Ectodermal cell (in vitro differentiated cells): ENCODE data around the gene BAG1.

Experiments used
- H3K27ac ChIP-seq: 2 replicates; pipeline ENCODE4 v1.7.0; 2013; ENCODE audit warnings: mild to moderate bottlenecking, low read depth, low read length; ENCODE audit not compliant: insufficient read depth, poor library complexity, severe bottlenecking
- H3K27me3 ChIP-seq: 2 replicates; pipeline ENCODE4 v1.7.0; 2013; ENCODE audit warnings: mild to moderate bottlenecking, low read length; ENCODE audit not compliant: insufficient read depth, control insufficient read depth, poor library complexity, severe bottlenecking
- H3K36me3 ChIP-seq: one replicate; pipeline ENCODE4 v1.7.0; 2013; ENCODE audit warnings: low read length; ENCODE audit not compliant: control insufficient read depth, insufficient read depth
- H3K4me1 ChIP-seq: one replicate; pipeline ENCODE4 v1.7.0; 2013; ENCODE audit warnings: low read length; ENCODE audit not compliant: control insufficient read depth, insufficient read depth
- H3K4me3 ChIP-seq: 2 replicates; pipeline ENCODE4 v1.7.0; 2013; ENCODE audit warnings: low read depth, low read length, control low read depth; ENCODE audit not compliant: insufficient read depth
- H3K9me3 ChIP-seq: 2 replicates; pipeline ENCODE4 v1.7.0; 2013; ENCODE audit warnings: mild to moderate bottlenecking, low read length, moderate library complexity; ENCODE audit not compliant: control insufficient read depth
- WGBS, 2 experiments: methylation state at CpG; one replicate each; pipeline ENCODE4 v1.1.7; 2013; ENCODE audit warnings: missing lambda C conversion rate in 2 of 2; 5-methylcytosine and 5-hydroxymethylcytosine counted together

BAG1 gene

DNA sequence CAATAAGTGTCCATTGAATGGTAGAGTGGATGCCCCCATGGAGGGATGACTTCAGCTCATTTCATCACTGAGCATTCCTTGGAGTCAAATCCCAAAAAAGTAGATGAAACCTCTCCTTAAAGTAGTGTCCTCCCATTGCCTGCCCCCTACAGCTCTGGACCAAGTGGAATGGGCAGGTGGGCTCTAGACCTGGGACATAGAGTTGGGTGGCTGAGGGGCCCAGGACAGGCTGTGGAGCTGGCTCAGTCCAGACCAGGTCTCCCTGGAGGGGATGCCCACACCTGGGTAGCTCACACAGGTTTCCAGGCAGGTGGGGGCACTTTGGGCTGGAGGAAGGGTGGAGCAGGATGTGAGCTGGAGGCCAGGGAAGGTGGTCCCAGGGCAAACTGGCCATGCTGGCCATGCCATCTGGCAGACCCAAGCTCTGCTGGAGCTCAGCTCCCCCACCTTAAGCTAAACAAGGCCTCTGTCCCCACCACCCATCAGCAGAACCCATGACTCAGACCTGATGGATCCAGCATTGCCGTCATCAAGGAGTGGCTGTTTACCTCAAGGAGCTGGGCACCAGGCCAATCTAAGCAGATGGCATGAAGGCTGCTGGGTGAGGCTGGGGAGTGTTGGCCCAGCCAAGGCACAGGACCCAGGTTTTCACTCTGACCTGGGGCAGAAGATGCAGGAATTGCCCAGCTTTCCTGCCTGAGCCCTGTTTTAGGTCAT is 30.7 kb downstream of the BAG1 start:
- peaks cover 10% of the 10 kb centered on the region for H3K27me3 ChIP-seq

DNA sequence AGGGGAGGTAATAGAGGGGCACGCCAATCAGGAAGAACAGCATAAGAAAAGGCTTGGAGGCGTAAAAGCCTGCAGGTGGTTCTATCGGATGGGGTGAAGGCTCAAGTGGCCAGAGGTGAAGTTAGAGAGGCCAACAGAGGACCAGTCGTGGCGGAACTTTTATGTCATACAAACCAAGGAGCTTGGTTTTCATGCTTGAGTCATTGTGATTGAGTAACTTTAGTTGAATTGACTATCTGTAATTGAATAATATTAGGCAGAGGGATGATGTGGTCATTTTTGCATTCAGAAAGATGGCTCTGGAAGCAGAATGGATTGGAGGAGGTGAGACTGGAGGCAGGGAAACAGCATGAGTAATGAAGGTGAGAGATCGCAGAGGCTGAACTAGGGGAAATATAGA is 31.7 kb downstream of the BAG1 start:
- Histone ChIP-seq H3K4me1 (no peaks in the 10 kb centered on the region), H3K4me3 (no peak overlapping the region), H3K36me3 (no peaks in the 10 kb centered on the region), H3K27me3 (peaks cover 10% of the 10 kb centered on the region), H3K27ac (no peak overlapping the region), H3K9me3 (no peaks in the 10 kb centered on the region)
- WGBS, 2 experiments, result 88 to 92% methylated on average over 6 of the region's 6 CpGs

More for the DNA sequence above, 30.7 kb downstream of the BAG1 start:
- WGBS, 2 experiments, result 85 to 93% methylated on average over 1 of the region's 1 CpG
- Histone ChIP-seq H3K36me3 (no peaks in the 10 kb centered on the region), H3K9me3 (no peaks in the 10 kb centered on the region), H3K4me3 (no peak overlapping the region), H3K27ac (no peak overlapping the region), H3K4me1 (no peaks in the 10 kb centered on the region)

DNA sequence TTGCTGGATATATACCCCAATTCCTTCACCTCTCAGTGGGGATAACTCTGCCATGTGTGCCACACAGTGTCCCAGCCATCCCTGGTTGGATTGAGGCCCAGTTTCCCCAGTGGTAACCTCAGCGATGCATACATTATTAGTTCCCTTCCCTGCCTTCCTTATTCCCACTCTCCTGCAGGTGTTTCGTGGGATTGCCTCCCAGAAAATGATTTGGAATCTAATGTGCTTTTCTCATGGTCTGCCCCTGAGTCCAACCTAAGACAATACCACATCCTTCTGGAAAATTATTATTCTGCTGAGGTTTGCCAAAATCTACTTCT is 32.9 kb downstream of the BAG1 start:
- H3K36me3 ChIP-seq, result no peaks in the 10 kb centered on the region
- 83 to 88% methylated on average over 2 of the region's 2 CpGs for WGBS, 2 experiments
- H3K27me3 ChIP-seq, result peaks cover 10% of the 10 kb centered on the region
- no peaks in the 10 kb centered on the region for H3K9me3 ChIP-seq
- H3K4me3 ChIP-seq, result no peak overlapping the region
- H3K27ac ChIP-seq, result no peak overlapping the region
- no peaks in the 10 kb centered on the region for H3K4me1 ChIP-seq

DNA sequence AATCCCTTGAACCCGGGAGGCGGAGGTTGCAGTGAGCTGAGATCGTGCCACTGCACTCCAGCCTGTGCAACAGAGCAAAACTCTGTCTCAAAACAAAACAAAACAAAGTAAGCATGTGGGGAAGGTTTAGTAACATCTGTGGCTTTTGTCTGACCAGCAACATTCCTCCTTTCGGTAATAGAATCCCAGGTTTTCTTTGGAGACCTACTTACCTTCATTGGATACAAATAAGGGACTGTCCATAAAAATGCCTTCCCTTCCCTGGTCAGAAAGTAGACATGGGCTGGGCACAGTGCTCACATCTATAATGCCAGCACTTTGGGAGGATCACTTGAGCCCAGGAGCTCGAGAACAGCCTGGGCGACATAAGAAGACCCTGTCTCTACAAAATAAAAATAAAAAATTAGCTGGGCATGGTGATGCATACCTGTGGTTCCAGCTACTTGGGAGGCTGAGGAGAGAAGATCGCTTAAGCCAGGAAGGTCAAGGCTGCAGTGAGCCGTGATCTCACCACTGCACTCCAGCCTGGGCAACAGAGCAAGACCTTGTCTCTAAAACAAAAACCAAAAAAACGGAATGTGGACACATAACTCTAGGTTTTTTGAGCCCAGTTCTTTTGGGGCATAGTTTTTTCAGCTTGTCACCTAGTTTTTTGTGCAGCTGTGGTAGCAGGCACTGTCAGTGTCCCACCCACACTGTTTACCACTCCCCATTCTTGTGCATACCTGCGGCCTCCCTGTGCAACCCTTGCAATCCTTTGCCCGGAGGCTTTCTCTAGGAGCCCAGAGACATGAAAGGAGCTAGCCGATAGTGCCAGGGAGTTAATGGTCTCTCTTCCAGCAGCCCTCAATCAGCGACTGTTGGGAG is 33.5 kb downstream of the BAG1 start:
- H3K36me3 ChIP-seq, result no peaks in the 10 kb centered on the region
- H3K27me3 ChIP-seq, result peaks cover 10% of the 10 kb centered on the region
- no peaks in the 10 kb centered on the region for H3K9me3 ChIP-seq
- 88 to 90% methylated on average over 13 of the region's 13 CpGs for WGBS, 2 experiments
- no peak overlapping the region for H3K4me3 ChIP-seq
- H3K27ac ChIP-seq, result no peak overlapping the region
- H3K4me1 ChIP-seq, result no peaks in the 10 kb centered on the region

DNA sequence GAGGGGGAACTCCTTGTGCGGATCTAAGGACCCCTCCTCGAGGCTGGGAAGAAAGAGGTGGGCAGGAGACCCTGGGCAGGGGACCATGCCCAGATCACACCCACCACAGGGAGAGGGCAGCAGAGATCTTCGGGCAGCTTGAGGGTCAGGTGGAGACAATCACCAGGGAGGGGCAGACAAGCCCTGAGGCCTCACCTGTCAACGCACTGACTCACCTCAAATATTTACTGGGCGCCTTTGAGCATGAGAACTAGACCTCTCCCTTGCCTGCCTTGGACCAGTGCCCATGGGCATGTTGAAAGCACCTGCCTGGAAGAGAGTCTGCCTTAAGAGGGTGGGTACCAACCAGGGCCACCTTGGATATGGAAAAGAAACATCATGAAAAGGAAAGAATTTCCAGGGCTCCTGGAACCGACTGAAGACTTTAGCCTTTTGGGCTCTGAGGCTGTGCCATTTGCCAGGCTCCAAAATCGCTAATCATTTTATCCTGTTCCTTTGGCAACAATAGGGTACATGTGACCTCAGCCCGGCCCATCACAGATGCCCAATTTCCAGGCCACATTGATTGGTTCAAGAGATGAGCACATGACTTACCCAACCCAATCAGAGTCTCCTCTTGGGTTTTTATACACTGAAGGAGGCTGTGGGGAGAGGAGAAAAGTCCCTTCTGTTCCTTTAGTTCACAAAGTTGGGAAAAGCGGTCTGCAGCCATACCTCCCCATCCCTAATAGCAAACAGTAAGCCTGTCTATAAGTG is 35.0 kb downstream of the BAG1 start:
- Histone ChIP-seq H3K27ac (no peak overlapping the region), H3K4me3 (no peak overlapping the region), H3K4me1 (no peaks in the 10 kb centered on the region), H3K27me3 (peaks cover 10% of the 10 kb centered on the region), H3K9me3 (no peaks in the 10 kb centered on the region), H3K36me3 (no peaks in the 10 kb centered on the region)
- 85 to 89% methylated on average over 8 to 9 of the region's 9 CpGs for WGBS, 2 experiments

DNA sequence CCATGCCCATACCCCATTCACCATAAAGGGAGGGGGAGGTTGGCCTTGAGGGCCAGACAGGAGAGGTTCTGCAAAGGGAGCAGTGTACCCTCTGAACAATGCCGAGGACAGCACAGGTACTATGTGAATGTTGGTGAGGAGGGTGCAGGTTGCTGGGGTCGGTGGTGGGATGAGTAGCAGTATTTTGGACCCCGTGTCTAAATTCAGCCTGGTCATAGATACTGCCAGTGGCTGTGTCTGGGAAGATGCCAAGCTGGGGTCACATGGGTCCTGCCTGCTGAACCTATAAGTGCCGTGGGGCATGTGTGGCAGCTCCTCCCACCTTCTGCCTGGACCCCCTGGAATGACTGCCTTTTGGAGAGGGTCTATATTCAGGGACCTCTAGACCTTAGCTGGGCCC is 35.9 kb downstream of the BAG1 start:
- Histone ChIP-seq H3K36me3 (no peaks in the 10 kb centered on the region), H3K4me1 (no peaks in the 10 kb centered on the region), H3K4me3 (no peak overlapping the region), H3K27ac (no peak overlapping the region), H3K27me3 (peaks cover 10% of the 10 kb centered on the region), H3K9me3 (no peaks in the 10 kb centered on the region)
- 88 to 91% methylated on average over 4 of the region's 4 CpGs for WGBS, 2 experiments

DNA sequence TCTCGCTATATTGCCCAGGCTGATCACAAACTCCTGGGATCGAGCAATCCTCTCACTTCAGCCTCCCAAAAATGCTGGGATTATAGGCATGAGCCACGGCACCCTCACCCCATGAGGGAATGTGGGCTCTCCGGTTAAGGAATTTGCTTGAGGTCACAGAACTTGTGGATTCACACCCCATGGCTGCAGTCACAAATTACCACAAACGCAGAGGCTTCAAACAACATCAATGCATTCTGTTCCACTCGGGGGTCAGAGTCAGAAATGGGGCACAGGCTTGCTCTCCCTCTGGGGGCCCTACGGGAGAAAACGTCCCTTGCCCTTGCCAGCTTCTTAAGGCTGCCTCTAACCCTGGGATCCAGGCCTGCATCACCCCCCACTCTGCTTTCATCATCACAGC is 36.8 kb downstream of the BAG1 start:
- H3K4me1 ChIP-seq, result no peaks in the 10 kb centered on the region
- no peak overlapping the region for H3K27ac ChIP-seq
- peaks cover 5% of the 10 kb centered on the region for H3K27me3 ChIP-seq
- H3K36me3 ChIP-seq, result no peaks in the 10 kb centered on the region
- no peak overlapping the region for H3K4me3 ChIP-seq
- WGBS, 2 experiments, result 82 to 85% methylated on average over 8 of the region's 8 CpGs
- no peaks in the 10 kb centered on the region for H3K9me3 ChIP-seq

DNA sequence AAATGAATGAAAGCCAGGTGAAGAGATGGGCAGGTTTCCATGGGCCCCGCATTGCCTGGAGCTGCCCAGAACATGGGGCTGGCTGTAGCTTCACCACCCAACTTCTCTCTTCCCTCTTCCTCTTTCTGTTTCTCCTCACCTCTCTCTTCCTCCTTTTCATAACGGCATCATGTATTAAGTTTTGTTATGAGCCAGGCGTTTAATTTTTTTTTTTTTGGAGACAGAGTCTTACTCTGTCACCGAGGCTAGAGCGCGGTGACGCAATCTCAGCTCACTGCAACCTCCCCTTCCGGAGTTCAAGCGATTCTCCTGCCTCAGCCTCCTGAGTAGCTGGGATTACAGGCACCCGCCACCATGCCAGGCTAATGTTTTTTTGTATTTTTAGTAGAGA is 37.5 kb downstream of the BAG1 start:
- no peaks in the 10 kb centered on the region for H3K36me3 ChIP-seq
- 92 to 94% methylated on average over 9 to 10 of the region's 10 CpGs for WGBS, 2 experiments
- H3K27me3 ChIP-seq, result no peaks in the 10 kb centered on the region
- no peaks in the 10 kb centered on the region for H3K9me3 ChIP-seq
- no peak overlapping the region for H3K4me3 ChIP-seq
- H3K4me1 ChIP-seq, result no peaks in the 10 kb centered on the region
- H3K27ac ChIP-seq, result no peak overlapping the region

DNA sequence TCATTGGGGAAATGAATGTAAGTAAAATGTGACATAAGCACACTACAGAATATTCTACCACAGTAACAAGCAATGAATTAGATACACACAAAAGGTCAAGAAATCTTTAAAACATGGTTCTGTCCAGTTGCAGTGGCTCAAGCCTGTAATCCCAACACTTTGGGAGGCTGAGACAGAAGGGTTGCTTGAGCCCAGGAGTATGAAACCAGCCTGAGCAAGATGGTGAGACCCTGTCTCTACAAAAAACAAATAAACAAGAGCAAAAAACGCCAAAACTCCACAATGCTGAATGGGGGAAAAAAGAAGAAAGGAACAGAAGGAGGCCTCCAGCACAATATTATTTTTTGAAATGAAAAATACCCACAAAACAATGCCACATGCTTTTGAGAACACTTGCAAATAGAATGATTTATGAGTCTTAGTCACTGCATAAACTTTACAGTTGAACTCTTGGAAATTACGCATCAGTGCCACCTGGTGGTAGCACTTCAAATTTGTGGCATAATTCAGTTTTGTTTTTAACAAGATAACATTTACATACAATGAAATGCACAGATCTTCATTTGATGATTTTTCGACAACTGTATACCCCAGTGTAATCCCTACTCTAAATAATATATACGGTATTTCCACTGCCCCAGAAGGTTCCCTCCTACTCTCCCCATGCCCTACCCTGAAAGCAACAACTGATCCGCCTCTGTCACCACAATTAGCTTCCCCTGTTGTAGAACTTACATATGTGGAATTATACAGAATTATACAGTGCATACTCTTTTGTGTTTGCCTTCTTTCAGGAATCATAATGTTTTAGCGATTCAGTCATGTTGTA is 39.0 kb downstream of the BAG1 start:
- 24 to 37% methylated on average over 5 to 6 of the region's 6 CpGs for WGBS, 2 experiments
- H3K4me1 ChIP-seq, result no peaks in the 10 kb centered on the region
- H3K36me3 ChIP-seq, result no peaks in the 10 kb centered on the region
- H3K27ac ChIP-seq, result no peak overlapping the region
- no peaks in the 10 kb centered on the region for H3K9me3 ChIP-seq
- H3K4me3 ChIP-seq, result no peak overlapping the region
- H3K27me3 ChIP-seq, result no peaks in the 10 kb centered on the region
